HG02884 (cell line): Measurements from ENCODE around the gene RASA3.
A peak's percentile ranks its signal among the peaks of the same experiment; 100 is the strongest.
"Not testable (repeated sequence)": the region's sequence is repeated elsewhere in the genome, so short reads cannot be mapped to it uniquely, and the experiment has no call there.

Experiments
- ATAC-seq: cut with Tn5 transposase; IDR thresholded peaks from one replicate; pipeline ENCODE4 v1.9.1; 2021; ENCODE audit warnings: mild to moderate bottlenecking, moderate library complexity; ENCODE audit not compliant: unreplicated experiment

Gene RASA3

GRCh38 chr13:114115796-114116195 lies 16.6 kb downstream of the RASA3 start:
- no peak for ATAC-seq

- ATAC-seq = no peak
Measured at GRCh38 chr13:114115191-114115671, 17.2 kb downstream of the RASA3 start.

GRCh38 chr13:114114666-114115065 lies 17.8 kb downstream of the RASA3 start:
- not testable (repeated sequence) for ATAC-seq

- no peak for ATAC-seq
Measured at GRCh38 chr13:114114006-114114640, 18.3 kb downstream of the RASA3 start.

GRCh38 chr13:114113395-114113794 lies 19.0 kb downstream of the RASA3 start:
- ATAC-seq = not testable (repeated sequence)

GRCh38 chr13:114112826-114113322 lies 19.5 kb downstream of the RASA3 start:
- ATAC-seq = no peak

- ATAC-seq = no peak
Measured at GRCh38 chr13:114112231-114112825, 20.1 kb downstream of the RASA3 start.

- ATAC-seq = no peak
Measured at GRCh38 chr13:114111577-114111976, 20.8 kb downstream of the RASA3 start.

- not testable (repeated sequence) for ATAC-seq
Measured at GRCh38 chr13:114110830-114111189, 21.6 kb downstream of the RASA3 start.

GRCh38 chr13:114110091-114110829 lies 22.2 kb downstream of the RASA3 start:
- ATAC-seq = peak; percentile 60

GRCh38 chr13:114109641-114110041 lies 22.8 kb downstream of the RASA3 start:
- no peak for ATAC-seq

- ATAC-seq = no peak
Measured at GRCh38 chr13:114108894-114109293, 23.5 kb downstream of the RASA3 start.

GRCh38 chr13:114108141-114108761 lies 24.2 kb downstream of the RASA3 start:
- no peak for ATAC-seq

- no peak for ATAC-seq
Measured at GRCh38 chr13:114107686-114108081, 24.7 kb downstream of the RASA3 start.

- ATAC-seq = no peak
Measured at GRCh38 chr13:114106991-114107685, 25.3 kb downstream of the RASA3 start.

GRCh38 chr13:114106526-114106925 lies 25.9 kb downstream of the RASA3 start:
- ATAC-seq = no peak

- ATAC-seq = no peak
Measured at GRCh38 chr13:114105521-114106225, 26.8 kb downstream of the RASA3 start.

- ATAC-seq = no peak
Measured at GRCh38 chr13:114104655-114105520, 27.5 kb downstream of the RASA3 start.
